SK-N-SH (cell line): ENCODE results near the gene USP25. TPM values are rescaled to one million over a fixed set of nuclear protein-coding genes. Genes with fewer than 3 reads are reported as not detected.

Experiments
- CTCF ChIA-PET: fragments of 300-600, 350-600 bp; formaldehyde crosslinking; extraction: SDS; loops from one replicate; lab custom pipeline; 2021; lab: Yijun Ruan, JAX
- POLR2A ChIA-PET: fragments of 350-600 bp; sonication (Branson Sonifier 250); formaldehyde crosslinking; extraction: SDS; loops from one replicate; lab custom pipeline; 2020; ENCODE audit warnings: antibody characterized with exemption, inconsistent platforms; lab: Yijun Ruan, JAX
- DNase-seq: peaks from one replicate; pipeline ENCODE4 v3.0.0; 2012
- H2AFZ ChIP-seq: fragments of 200-600 bp; sonication (generic); 2 replicates; pipeline ENCODE4 v1.8.1; 2016; ENCODE audit warnings: antibody characterized with exemption, mild to moderate bottlenecking, low read depth
- H3F3A ChIP-seq: fragments of 200-600 bp; sonication (generic); replicated peaks from 2 replicates; pipeline ENCODE3; 2016; ENCODE audit warnings: antibody characterized with exemption, mild to moderate bottlenecking; ENCODE audit not compliant: insufficient read depth
- H3K27ac ChIP-seq, 2 experiments: fragments of 200-500 bp in 1 of 2; fragments of 200-600 bp in 1 of 2; sonication (Bioruptor generic) in 1 of 2; sonication (generic), shearing (Covaris generic) in 1 of 2; 2 replicates each; pipeline versions ENCODE4 v1.5.1 to v1.6.1; 2014 to 2016; ENCODE audit warnings: low read depth in 2 of 2, inconsistent platforms in 1 of 2, low read length in 1 of 2, mild to moderate bottlenecking in 1 of 2, mixed read lengths in 1 of 2
- H3K27me3 ChIP-seq: fragments of 200-600 bp; sonication (generic), shearing (Covaris generic); 2 replicates; pipeline ENCODE4 v1.6.1; 2016; ENCODE audit warnings: mixed run types; ENCODE audit not compliant: insufficient read depth
- H3K36me3 ChIP-seq, 2 experiments: fragments of 200-500 bp in 1 of 2; fragments of 200-600 bp in 1 of 2; sonication (Bioruptor generic) in 1 of 2; sonication (generic) in 1 of 2; replicated peaks in 1 of 2; 2 replicates each; pipeline versions ENCODE3 to v1.5.1; 2014 to 2016; ENCODE audit warnings: low read length in 1 of 2, mild to moderate bottlenecking in 1 of 2; ENCODE audit not compliant: insufficient read depth in 2 of 2, control insufficient read depth in 1 of 2
- H3K4me1 ChIP-seq, 2 experiments: fragments of 200-500 bp in 1 of 2; fragments of 200-600 bp in 1 of 2; sonication (Bioruptor generic) in 1 of 2; sonication (generic), shearing (Covaris generic) in 1 of 2; 2 replicates each; pipeline versions ENCODE4 v1.5.1 to v1.6.1; 2014 to 2016; ENCODE audit warnings: low read depth in 1 of 2, low read length in 1 of 2, mixed run types in 1 of 2; ENCODE audit not compliant: insufficient read depth in 2 of 2, control insufficient read depth in 1 of 2
- H3K4me2 ChIP-seq: fragments of 200-600 bp; sonication (generic), shearing (Covaris generic); 2 replicates; pipeline ENCODE4 v1.6.1; 2017; ENCODE audit warnings: mixed run types
- H3K4me3 ChIP-seq, 2 experiments: fragments of 200-500 bp in 1 of 2; fragments of 200-600 bp in 1 of 2; sonication (Bioruptor generic) in 1 of 2; sonication (generic), shearing (Covaris generic) in 1 of 2; 2 replicates each; pipeline versions ENCODE4 v1.5.1 to v1.8.1; 2014 to 2016; ENCODE audit warnings: low read depth in 2 of 2, inconsistent platforms in 1 of 2, low read length in 1 of 2, mild to moderate bottlenecking in 1 of 2, mixed read lengths in 1 of 2, moderate library complexity in 1 of 2
- H3K79me2 ChIP-seq: fragments of 200-600 bp; sonication (generic); 2 replicates; pipeline ENCODE4 v1.8.1; 2017; ENCODE audit warnings: mild to moderate bottlenecking; ENCODE audit not compliant: insufficient read depth
- H3K9ac ChIP-seq: fragments of 200-600 bp; sonication (generic); 2 replicates; pipeline ENCODE4 v1.6.1; 2017; ENCODE audit warnings: mixed run types
- H3K9me2 ChIP-seq: fragments of 200-600 bp; sonication (generic); 2 replicates; pipeline ENCODE4 v1.6.1; 2017; ENCODE audit warnings: mixed run types
- H3K9me3 ChIP-seq: fragments of 200-600 bp; sonication (generic); 2 replicates; pipeline ENCODE4 v1.6.1; 2017; ENCODE audit warnings: mixed run types, mild to moderate bottlenecking, moderate library complexity
- H4K20me1 ChIP-seq: fragments of 200-600 bp; sonication (generic); 2 replicates; pipeline ENCODE4 v1.6.1; 2017; ENCODE audit warnings: mild to moderate bottlenecking, mixed run types; ENCODE audit not compliant: insufficient read depth
- ELF1 ChIP-seq: IDR thresholded peaks from 2 replicates; pipeline ENCODE4 v1.4.0; 2012
- EP300 ChIP-seq, 2 experiments: IDR thresholded peaks; 2 replicates each; pipeline versions ENCODE4 v1.4.0 to v1.6.1; 2012; ENCODE audit warnings: borderline replicate concordance in 1 of 2, low read depth in 1 of 2, low read length in 1 of 2
- EZH2phosphoT487 ChIP-seq: fragments of 200-600 bp; sonication (generic); IDR thresholded peaks from 2 replicates; pipeline ENCODE4 v1.6.1; 2017; ENCODE audit warnings: low read depth, mixed run types, mild to moderate bottlenecking, antibody characterized with exemption, moderate library complexity, borderline replicate concordance
- FOXJ3 ChIP-seq: sonication (generic); formaldehyde crosslinking; IDR thresholded peaks from 2 replicates; pipeline ENCODE4 v1.5.1; 2020; ENCODE audit warnings: mild to moderate bottlenecking, missing genetic modification reagents
- FOXM1 ChIP-seq: IDR thresholded peaks from 2 replicates; pipeline ENCODE4 v1.4.0; 2012; ENCODE audit warnings: low read depth, mild to moderate bottlenecking
- PBX3 ChIP-seq: IDR thresholded peaks from 2 replicates; pipeline ENCODE4; 2012
- POLR2AphosphoS5 ChIP-seq: IDR thresholded peaks from 2 replicates; pipeline ENCODE4 v1.6.1; 2012; ENCODE audit warnings: low read depth, low read length
- RCOR1 ChIP-seq: fragments of 150-350 bp; IDR thresholded peaks from 2 replicates; pipeline ENCODE4 v1.6.1; 2017; ENCODE audit warnings: antibody characterized with exemption, low read length
- REST ChIP-seq: IDR thresholded peaks from 2 replicates; pipeline ENCODE4 v1.6.1; 2012; ENCODE audit warnings: mild to moderate bottlenecking, low read depth, low read length, moderate library complexity
- RXRA ChIP-seq: IDR thresholded peaks from 2 replicates; pipeline ENCODE4 v1.4.0; 2012; ENCODE audit warnings: low read depth, mild to moderate bottlenecking, borderline replicate concordance
- SIN3A ChIP-seq: IDR thresholded peaks from 2 replicates; pipeline ENCODE4 v1.6.1; 2012; ENCODE audit warnings: low read depth, mild to moderate bottlenecking, low read length, moderate library complexity, borderline replicate concordance
- SMC3 ChIP-seq: IDR thresholded peaks from 2 replicates; pipeline ENCODE4 v1.6.1; 2012; ENCODE audit warnings: low read depth, low read length, improper control_type of control experiment
- TAF1 ChIP-seq: IDR thresholded peaks from 2 replicates; pipeline ENCODE4 v1.6.1; 2012; ENCODE audit warnings: low read depth, mild to moderate bottlenecking, low read length, moderate library complexity, borderline replicate concordance
- USF1 ChIP-seq: IDR thresholded peaks from 2 replicates; pipeline ENCODE4 v1.4.0; 2012; ENCODE audit warnings: low read depth, borderline replicate concordance
- WGBS: methylation state at CpG from one replicate; pipeline ENCODE4 v1.1.6; 2017; ENCODE audit warnings: low lambda C conversion rate; 5-methylcytosine and 5-hydroxymethylcytosine counted together
- polyA plus RNA-seq, 3 experiments: library from polyadenylated mRNA; depleted of rRNA; stranded (reverse); fragments of >200 nt; gene quantifications; 2 replicates each; pipeline ENCODE4 v1.2.3, GENCODE V29; 2012

Gene USP25
- polyA plus RNA-seq, 1 of the 3 experiments (the other 2 are of a cell fraction), result 4.6 TPM

- Histone ChIP-seq H3K9ac (no peak overlapping the region), H3K27ac (no peak overlapping the region), H2AFZ (no peak overlapping the region), H4K20me1 (no peaks in the 10 kb centered on the region)
- DNase-seq, result no peak
- POLR2A ChIA-PET, result no interaction called here
- 79% methylated on average over 3 of the region's 3 CpGs for WGBS
- TF ChIP-seq ELF1 (no peak), RXRA (no peak), FOXJ3 (CRISPR knock-in tag) (no peak), USF1 (no peak), EZH2phosphoT487 (no peak), RCOR1 (no peak)
- TF ChIP-seq, all 33 proteins: peak for 0
- H3K79me2 ChIP-seq, result no peaks in the 10 kb centered on the region
- H3K4me1 ChIP-seq, result peaks cover 0 to 5% of the 10 kb centered on the region in 2 experiments; a peak in 3 of 4 replicates
- H3K9me3 ChIP-seq, result no peaks in the 10 kb centered on the region
- CTCF ChIA-PET, result interaction anchor here (1.6 kb wide), 1 partner anchor 29 kb away, joined by 6 read pairs; no protein-coding TSS in a partner anchor
- no peaks in the 10 kb centered on the region for H3K27me3 ChIP-seq
- no peak overlapping the region for H3K4me2 ChIP-seq
- no peaks in the 10 kb centered on the region for H3K9me2 ChIP-seq
- no peaks in the 10 kb centered on the region for H3F3A ChIP-seq
- no peak overlapping the region for H3K4me3 ChIP-seq
- no peaks in the 10 kb centered on the region for H3K36me3 ChIP-seq
These were observed 44.8 kb downstream of the USP25 start for GRCh38 chr21:15774590-15774989.

GRCh38 chr21:15775291-15775690, 45.5 kb downstream of the USP25 start:
- DNase-seq, result no peak
- POLR2A ChIA-PET, result no interaction called here
- 92% methylated on average over 4 of the region's 4 CpGs for WGBS
- Histone ChIP-seq H4K20me1 (no peaks in the 10 kb centered on the region), H3K4me3 (no peak overlapping the region), H3F3A (no peaks in the 10 kb centered on the region), H3K36me3 (peaks cover 0 to 2% of the 10 kb centered on the region in 2 experiments), H3K27ac (no peak overlapping the region), H2AFZ (no peak overlapping the region), H3K9me3 (no peaks in the 10 kb centered on the region), H3K4me1 (peaks cover 0 to 5% of the 10 kb centered on the region in 2 experiments; a peak in 3 of 4 replicates), H3K79me2 (no peaks in the 10 kb centered on the region), H3K4me2 (no peak overlapping the region), H3K27me3 (no peaks in the 10 kb centered on the region), H3K9ac (no peak overlapping the region), H3K9me2 (no peaks in the 10 kb centered on the region)
- CTCF ChIA-PET, result no interaction called here
- TF ChIP-seq SIN3A, result no peak
- no peak for TF ChIP-seq FOXM1
- TF ChIP-seq EP300 (IDR thresholded peaks at IDR 0.05; ENCODE audit: borderline replicate concordance in 1 of 2, low read depth in 1 of 2, low read length in 1 of 2), result no peak
- TF ChIP-seq REST, result no peak
- TF ChIP-seq FOXJ3 (CRISPR knock-in tag), result no peak
- no peak for TF ChIP-seq RCOR1
- no peak for TF ChIP-seq SMC3
- TF ChIP-seq PBX3, result no peak
- TF ChIP-seq POLR2AphosphoS5, result no peak
- no peak for TF ChIP-seq TAF1
